Glomerular endothelial cell (primary cell): ENCODE data around the gene TTLL13. TPM values are rescaled to one million over a fixed set of nuclear protein-coding genes. Genes with fewer than 3 reads are reported as not detected.

Source experiments
- DNase-seq: peaks from one replicate; pipeline ENCODE4 v3.0.0-alpha.2; 2011; ENCODE audit warnings: low read depth, low spot score; ENCODE audit errors: extremely low read depth
- total RNA-seq: library from RNA; depleted of rRNA; stranded (reverse); fragments of >200 nt; gene quantifications from 2 replicates; pipeline ENCODE4 v1.2.3, GENCODE V29; 2015

TTLL13 gene
- total RNA-seq, 1 donor from 2014 or later = not detected

GRCh38 chr15:90307661-90308060 lies 58.3 kb downstream of the TTLL13 start:
- no peak for DNase-seq

- DNase-seq = no peak
Measured at GRCh38 chr15:90309020-90309419, 59.7 kb downstream of the TTLL13 start.

Other genes with a start within 250 kb of the TTLL13 start
- gene ZNF710, start 248.2 kb upstream of the TTLL13 start, total RNA-seq = 13.8 and 16.5 TPM in 2 replicates
- 88.2 and 116 TPM in 2 replicates for gene IDH2, start 147.1 kb upstream of the TTLL13 start, total RNA-seq
- 16.3 and 16.7 TPM in 2 replicates for gene SEMA4B, start 48.2 kb upstream of the TTLL13 start, total RNA-seq
- gene CIB1, start 15.6 kb upstream of the TTLL13 start, total RNA-seq = 36.3 and 44.9 TPM in 2 replicates
- 12.4 and 16.4 TPM in 2 replicates for gene GDPGP1, start 15.3 kb upstream of the TTLL13 start, total RNA-seq
- gene NGRN, start 16.1 kb downstream of the TTLL13 start, total RNA-seq = 52.7 and 64.9 TPM in 2 replicates
- 1.3 and 1.6 TPM in 2 replicates for gene ZNF774, start 102.7 kb downstream of the TTLL13 start, total RNA-seq
- gene IQGAP1, start 138.7 kb downstream of the TTLL13 start, total RNA-seq = 292 and 350 TPM in 2 replicates